Prostate gland (tissue), 2 donors: Measurements from ENCODE around the gene LZTS2.

Experiments used
- POLR2A ChIP-seq: fragments of 450-650 bp; IDR thresholded peaks from one replicate; pipeline ENCODE4 v1.6.1; 2016; ENCODE audit warnings: antibody characterized with exemption, mild to moderate bottlenecking
- POLR2AphosphoS5 ChIP-seq: sonication (generic); formaldehyde crosslinking; IDR thresholded peaks from one replicate; pipeline ENCODE4 v1.6.1; 2017; ENCODE audit warnings: antibody characterized with exemption
- TF ChIP-seq, protein P1 (sequence below), 4 experiments: fragments of 200-600 bp in 2 of 4; fragments of 450-650 bp in 2 of 4; sonication (generic) in 2 of 4; IDR thresholded peaks; 1 replicate in 3 of 4; 2 replicates in 1 of 4; pipeline ENCODE4 v1.5.1; 2016 to 2019; ENCODE audit warnings: antibody characterized with exemption in 4 of 4, mild to moderate bottlenecking in 2 of 4, moderate library complexity in 2 of 4

DNA sequence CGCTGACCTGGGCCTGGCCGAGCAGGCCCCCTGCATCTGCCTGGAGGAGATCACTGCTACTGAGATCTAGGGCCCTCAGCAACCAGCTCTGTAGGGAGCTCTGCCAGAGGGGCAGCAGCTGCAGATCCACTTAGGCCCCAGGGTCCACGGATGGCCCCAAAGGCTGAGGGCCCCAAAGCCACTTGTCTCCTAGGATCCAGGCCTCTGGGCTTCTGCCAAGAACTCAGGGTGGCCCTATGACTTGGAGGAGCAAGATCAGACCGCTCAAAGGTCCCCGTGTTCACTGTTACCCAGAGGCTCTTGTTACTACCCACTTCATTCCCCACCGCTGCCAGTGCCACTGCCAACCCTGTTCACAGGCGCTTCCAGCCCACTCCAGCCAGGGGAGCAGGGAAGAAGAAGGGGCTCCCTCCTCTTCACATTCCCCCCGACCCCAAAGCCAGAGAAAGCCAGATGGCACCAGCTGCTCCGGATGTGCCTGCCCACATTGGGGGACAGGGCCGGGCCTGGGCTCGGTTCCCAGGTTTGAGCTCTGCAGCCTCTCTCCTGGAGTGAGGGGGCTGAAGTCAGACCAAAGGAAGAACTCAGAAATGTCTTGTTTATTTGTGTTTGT lies 7.6 kb downstream of the LZTS2 start:
- TF ChIP-seq POLR2AphosphoS5 (no peak), POLR2A (no peak)
- TF ChIP-seq, protein P1, sequence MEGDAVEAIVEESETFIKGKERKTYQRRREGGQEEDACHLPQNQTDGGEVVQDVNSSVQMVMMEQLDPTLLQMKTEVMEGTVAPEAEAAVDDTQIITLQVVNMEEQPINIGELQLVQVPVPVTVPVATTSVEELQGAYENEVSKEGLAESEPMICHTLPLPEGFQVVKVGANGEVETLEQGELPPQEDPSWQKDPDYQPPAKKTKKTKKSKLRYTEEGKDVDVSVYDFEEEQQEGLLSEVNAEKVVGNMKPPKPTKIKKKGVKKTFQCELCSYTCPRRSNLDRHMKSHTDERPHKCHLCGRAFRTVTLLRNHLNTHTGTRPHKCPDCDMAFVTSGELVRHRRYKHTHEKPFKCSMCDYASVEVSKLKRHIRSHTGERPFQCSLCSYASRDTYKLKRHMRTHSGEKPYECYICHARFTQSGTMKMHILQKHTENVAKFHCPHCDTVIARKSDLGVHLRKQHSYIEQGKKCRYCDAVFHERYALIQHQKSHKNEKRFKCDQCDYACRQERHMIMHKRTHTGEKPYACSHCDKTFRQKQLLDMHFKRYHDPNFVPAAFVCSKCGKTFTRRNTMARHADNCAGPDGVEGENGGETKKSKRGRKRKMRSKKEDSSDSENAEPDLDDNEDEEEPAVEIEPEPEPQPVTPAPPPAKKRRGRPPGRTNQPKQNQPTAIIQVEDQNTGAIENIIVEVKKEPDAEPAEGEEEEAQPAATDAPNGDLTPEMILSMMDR (IDR thresholded peaks at IDR 0.05): no peak
